Measurements from ENCODE around the gene SLC40A1. TPM values are rescaled to one million over a fixed set of nuclear protein-coding genes. Genes with fewer than 3 reads are reported as not detected.

Gene SLC40A1
- total RNA-seq, 4 donors from 2014 or later = 115 to 285 (median 133) TPM

DNA sequence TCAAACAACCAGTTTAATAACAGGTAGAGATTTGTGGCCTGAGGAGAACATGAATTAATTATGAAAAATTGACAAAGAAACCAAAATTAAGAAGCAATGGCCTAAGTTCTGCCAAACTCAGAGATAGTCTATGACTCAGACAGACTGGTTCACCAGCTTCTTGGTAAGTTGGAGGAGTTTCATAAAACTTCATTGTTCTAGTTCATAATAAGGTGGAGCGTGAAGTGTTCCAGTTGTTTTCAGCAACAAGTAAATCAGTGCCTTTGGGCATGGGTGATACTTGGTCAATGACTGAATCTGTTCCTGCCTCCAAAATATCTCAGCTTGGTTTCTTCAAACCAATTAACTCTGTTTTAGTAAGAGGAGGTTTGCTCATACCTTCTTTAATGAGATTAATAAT is 40.0 kb downstream of the SLC40A1 start:
- no peaks in the 10 kb centered on the region for H3K4me1 ChIP-seq
- no peak for DNase-seq
- 97 to 100% methylated on average over 1 of the region's 1 CpG for WGBS, 2 donors
- TF ChIP-seq, protein P1, sequence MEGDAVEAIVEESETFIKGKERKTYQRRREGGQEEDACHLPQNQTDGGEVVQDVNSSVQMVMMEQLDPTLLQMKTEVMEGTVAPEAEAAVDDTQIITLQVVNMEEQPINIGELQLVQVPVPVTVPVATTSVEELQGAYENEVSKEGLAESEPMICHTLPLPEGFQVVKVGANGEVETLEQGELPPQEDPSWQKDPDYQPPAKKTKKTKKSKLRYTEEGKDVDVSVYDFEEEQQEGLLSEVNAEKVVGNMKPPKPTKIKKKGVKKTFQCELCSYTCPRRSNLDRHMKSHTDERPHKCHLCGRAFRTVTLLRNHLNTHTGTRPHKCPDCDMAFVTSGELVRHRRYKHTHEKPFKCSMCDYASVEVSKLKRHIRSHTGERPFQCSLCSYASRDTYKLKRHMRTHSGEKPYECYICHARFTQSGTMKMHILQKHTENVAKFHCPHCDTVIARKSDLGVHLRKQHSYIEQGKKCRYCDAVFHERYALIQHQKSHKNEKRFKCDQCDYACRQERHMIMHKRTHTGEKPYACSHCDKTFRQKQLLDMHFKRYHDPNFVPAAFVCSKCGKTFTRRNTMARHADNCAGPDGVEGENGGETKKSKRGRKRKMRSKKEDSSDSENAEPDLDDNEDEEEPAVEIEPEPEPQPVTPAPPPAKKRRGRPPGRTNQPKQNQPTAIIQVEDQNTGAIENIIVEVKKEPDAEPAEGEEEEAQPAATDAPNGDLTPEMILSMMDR (IDR thresholded peaks at IDR 0.05) = no peak
- TF ChIP-seq POLR2A (IDR thresholded peaks at IDR 0.05) = no peak
- no peak overlapping the region for H3K27ac ChIP-seq
- H3K9me3 ChIP-seq = no peaks in the 10 kb centered on the region
- intact Hi-C loops (cut with DNase I) = no loop called here
- no peaks in the 10 kb centered on the region for H3K27me3 ChIP-seq
- H3K36me3 ChIP-seq = no peaks in the 10 kb centered on the region
- no peak overlapping the region for H3K4me3 ChIP-seq (replicated peaks in 1 of 3)

DNA sequence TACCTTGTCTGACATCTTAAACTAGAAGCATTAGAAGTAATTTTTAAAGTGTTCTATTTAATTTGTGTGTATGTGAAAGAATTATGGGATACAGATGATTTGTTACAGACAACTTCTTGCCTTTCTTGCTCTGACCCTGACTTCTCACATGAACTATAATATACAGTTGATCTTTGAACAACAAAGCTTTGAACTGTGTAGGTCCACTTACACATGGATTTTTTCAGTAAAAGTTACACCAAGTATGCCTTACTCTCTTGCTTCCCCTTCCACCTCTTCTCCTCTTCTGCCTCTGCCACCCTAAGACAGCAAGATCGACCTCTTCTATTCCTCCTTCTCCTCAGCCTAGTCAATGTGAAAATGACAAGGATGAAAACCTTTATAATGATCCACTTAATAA is 42.2 kb downstream of the SLC40A1 start:
- WGBS, 2 donors = 87 to 94% methylated on average over 1 of the region's 1 CpG

DNA sequence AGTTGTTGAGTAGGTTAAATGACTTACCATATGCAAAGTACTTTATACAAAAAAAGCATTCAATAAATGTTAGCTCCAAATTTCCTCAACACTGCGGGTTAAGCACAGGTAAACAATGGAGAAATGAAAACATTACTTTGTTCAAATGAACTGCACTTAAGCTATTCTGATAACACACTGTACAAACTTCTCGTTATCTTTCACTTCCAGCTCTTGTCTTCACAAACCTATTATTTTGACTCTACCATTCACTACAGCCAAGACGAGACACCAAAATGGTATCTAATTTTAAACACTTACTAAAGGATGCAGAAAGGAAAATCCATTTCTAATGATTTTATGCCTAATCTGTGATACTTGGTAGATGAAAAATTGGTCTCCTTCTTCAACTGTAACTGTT is 43.8 kb downstream of the SLC40A1 start:
- TF ChIP-seq, protein P1 (IDR thresholded peaks at IDR 0.05) = no peak
- no peak for TF ChIP-seq POLR2A (IDR thresholded peaks at IDR 0.05)
- Histone ChIP-seq H3K36me3 (no peaks in the 10 kb centered on the region), H3K4me3 (replicated peaks in 1 of 3) (no peak overlapping the region), H3K4me1 (peaks cover 0 to 3% of the 10 kb centered on the region in 2 donors), H3K27ac (no peak overlapping the region), H3K27me3 (no peaks in the 10 kb centered on the region), H3K9me3 (no peaks in the 10 kb centered on the region)
- intact Hi-C loops (cut with DNase I) = no loop called here
- no peak for DNase-seq
- WGBS, 2 donors = 65 to 73% methylated on average over 3 of the region's 3 CpGs

More for the DNA sequence above, 42.2 kb downstream of the SLC40A1 start:
- TF ChIP-seq, protein P1 (IDR thresholded peaks at IDR 0.05) = no peak
- TF ChIP-seq POLR2A (IDR thresholded peaks at IDR 0.05) = no peak
- Histone ChIP-seq H3K27ac (no peak overlapping the region), H3K27me3 (no peaks in the 10 kb centered on the region), H3K4me1 (peaks cover 0 to 3% of the 10 kb centered on the region in 2 donors), H3K4me3 (replicated peaks in 1 of 3) (no peak overlapping the region), H3K36me3 (no peaks in the 10 kb centered on the region), H3K9me3 (no peaks in the 10 kb centered on the region)
- no peak for DNase-seq
- intact Hi-C loops (cut with DNase I) = no loop called here

DNA sequence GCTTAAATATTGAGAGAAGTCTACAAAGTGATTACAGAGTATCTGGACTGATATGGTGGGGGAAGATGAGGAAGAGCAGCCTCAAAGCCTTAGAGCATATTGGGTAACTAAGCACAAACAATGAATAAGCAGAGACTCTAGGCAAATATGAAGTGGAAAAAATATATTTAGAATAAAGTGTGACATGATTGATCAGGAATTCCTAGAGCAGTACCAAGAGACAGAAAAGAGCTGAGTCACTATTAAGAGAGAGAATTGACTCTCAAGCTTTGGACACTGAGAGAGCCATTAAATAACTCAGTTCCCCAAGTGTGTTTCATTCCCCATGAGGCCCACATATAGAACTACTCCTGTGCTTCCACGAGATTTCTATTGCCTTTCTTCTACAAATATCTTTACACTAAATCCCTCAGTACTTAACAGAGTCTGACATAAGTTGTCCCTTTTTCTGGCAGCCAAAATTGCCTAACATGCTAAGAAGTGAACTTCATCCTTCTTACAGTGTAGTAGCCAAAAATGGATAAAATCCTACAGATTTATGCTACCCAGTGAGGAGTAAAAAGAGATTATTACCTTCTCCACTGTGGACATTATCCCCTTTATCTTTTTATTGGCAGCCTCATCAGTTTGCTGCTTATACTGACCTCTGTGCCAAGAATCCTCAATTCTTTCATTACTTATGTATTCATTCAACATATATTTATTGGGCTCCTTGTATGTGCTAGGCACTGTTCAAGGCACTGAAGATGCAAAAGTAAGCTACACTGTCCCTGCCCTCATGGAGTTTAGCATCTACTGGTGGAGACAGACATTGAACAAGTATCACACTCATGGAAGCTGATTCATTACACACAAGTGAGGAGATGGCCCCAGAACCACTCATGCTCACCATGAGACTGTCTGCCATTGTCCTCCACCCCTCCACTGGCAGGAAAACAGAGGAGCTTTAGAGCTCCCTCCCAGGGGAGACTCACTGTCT is 45.4 kb downstream of the SLC40A1 start:
- Histone ChIP-seq H3K4me3 (replicated peaks in 1 of 3) (no peak overlapping the region), H3K27me3 (no peaks in the 10 kb centered on the region), H3K4me1 (peaks cover 0 to 3% of the 10 kb centered on the region in 2 donors), H3K27ac (peak overlapping the region in 1 of 3 donors; percentile 28), H3K36me3 (no peaks in the 10 kb centered on the region), H3K9me3 (no peaks in the 10 kb centered on the region)
- intact Hi-C loops (cut with DNase I) = no loop called here
- TF ChIP-seq POLR2A (IDR thresholded peaks at IDR 0.05) = no peak
- TF ChIP-seq, protein P1 (IDR thresholded peaks at IDR 0.05) = no peak
- DNase-seq = no peak
- 50 to 51% methylated on average over 1 of the region's 1 CpG for WGBS, 2 donors

Data from thyroid gland (tissue), 4 donors.